ENCODE measurements around the gene DDX27. TPM values are rescaled to one million over a fixed set of nuclear protein-coding genes. Genes with fewer than 3 reads are reported as not detected.

The DDX27 gene
- total and polyA plus RNA-seq, 2 of the 8 experiments (the other 6 are each of a cell fraction or from before 2014, with no cell fraction given), result 42.7 to 51.0 TPM

DNA sequence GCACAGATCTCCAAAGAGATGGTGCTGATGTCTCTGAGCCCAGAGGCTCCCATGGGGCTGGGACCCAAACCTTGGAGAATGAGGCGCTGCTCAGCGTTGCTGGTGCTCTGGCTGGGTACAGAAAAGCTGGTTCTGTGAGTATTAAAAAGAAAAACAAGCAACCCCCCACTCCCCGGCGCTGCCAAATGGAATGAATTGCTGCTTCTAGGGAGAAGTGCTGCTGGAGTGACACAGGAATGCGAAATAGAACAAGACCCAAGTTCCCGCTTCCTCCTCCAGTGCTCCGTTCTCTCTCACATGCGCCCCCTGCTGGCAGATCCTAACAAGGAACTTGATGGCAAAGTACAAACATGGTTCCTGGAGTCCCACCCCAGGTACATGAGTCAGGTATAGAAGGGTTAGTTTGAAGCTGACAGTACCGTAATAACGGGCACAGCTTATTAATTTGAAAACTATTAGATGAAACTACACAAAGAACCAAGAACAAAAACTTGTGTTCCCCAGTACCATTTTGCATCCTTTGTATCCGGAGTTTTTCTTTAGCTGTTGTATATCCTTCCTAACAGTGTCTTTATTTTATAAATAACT is 2.1 kb upstream of the DDX27 start (continued):
- TF ChIP-seq RBBP5 (IDR thresholded peaks at IDR 0.05; ENCODE audit: borderline replicate concordance, low read depth, low read length), result no peak
- TF ChIP-seq MAFK (IDR thresholded peaks at IDR 0.05; ENCODE audit: low read depth, low read length), result no peak
- no peak for TF ChIP-seq SIN3A (conservative IDR thresholded peaks at IDR 0.05 in 1 of 2, IDR thresholded peaks at IDR 0.05 in 1 of 2; ENCODE audit: low read depth in 1 of 2, low read length in 2 of 2)
- TF ChIP-seq CEBPB (IDR thresholded peaks at IDR 0.05; ENCODE audit: low read depth, low read length), result no peak
- TF ChIP-seq GTF2F1 (IDR thresholded peaks at IDR 0.05; ENCODE audit: borderline replicate concordance, low read depth, low read length), result no peak
- TF ChIP-seq, protein P1, sequence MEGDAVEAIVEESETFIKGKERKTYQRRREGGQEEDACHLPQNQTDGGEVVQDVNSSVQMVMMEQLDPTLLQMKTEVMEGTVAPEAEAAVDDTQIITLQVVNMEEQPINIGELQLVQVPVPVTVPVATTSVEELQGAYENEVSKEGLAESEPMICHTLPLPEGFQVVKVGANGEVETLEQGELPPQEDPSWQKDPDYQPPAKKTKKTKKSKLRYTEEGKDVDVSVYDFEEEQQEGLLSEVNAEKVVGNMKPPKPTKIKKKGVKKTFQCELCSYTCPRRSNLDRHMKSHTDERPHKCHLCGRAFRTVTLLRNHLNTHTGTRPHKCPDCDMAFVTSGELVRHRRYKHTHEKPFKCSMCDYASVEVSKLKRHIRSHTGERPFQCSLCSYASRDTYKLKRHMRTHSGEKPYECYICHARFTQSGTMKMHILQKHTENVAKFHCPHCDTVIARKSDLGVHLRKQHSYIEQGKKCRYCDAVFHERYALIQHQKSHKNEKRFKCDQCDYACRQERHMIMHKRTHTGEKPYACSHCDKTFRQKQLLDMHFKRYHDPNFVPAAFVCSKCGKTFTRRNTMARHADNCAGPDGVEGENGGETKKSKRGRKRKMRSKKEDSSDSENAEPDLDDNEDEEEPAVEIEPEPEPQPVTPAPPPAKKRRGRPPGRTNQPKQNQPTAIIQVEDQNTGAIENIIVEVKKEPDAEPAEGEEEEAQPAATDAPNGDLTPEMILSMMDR (IDR thresholded peaks at IDR 0.05; ENCODE audit: control extremely low read depth in 1 of 3, insufficient read depth in 1 of 3, low read depth in 1 of 3, low read length in 3 of 3), result peak; percentile 81 to 95 (median 85)
- no peak for TF ChIP-seq KDM4A (IDR thresholded peaks at IDR 0.05; ENCODE audit: low read depth, low read length, severe bottlenecking)
- 0 out of 2 replicates have a peak, but pooled peaks have one; percentile 11 for TF ChIP-seq CREB1 (IDR thresholded peaks at IDR 0.05)
- peak; percentile 80 for TF ChIP-seq TEAD4 (IDR thresholded peaks at IDR 0.05; ENCODE audit: low read depth, low read length)
- no peak; a peak in 1 of 3 replicates for TF ChIP-seq POLR2A (IDR thresholded peaks at IDR 0.05; ENCODE audit: control extremely low read depth in 1 of 2, low read depth in 2 of 2, low read length in 2 of 2)
- TF ChIP-seq SIRT6 (IDR thresholded peaks at IDR 0.05; ENCODE audit: low read length), result no peak
- TF ChIP-seq HDAC2 (IDR thresholded peaks at IDR 0.05; ENCODE audit: borderline replicate concordance in 1 of 2, low read depth in 2 of 2, low read length in 2 of 2), result 0 out of 4 replicates have a peak, but pooled peaks of 1 of the 2 experiments have one; percentile 23
- peak; percentile 81 for TF ChIP-seq YY1 (IDR thresholded peaks at IDR 0.05; ENCODE audit: low read depth, low read length)
- TF ChIP-seq TAF7 (optimal IDR thresholded peaks at IDR 0.05; ENCODE audit: borderline replicate concordance, low read depth, low read length), result peak; percentile 37
- no peak for TF ChIP-seq JUND (IDR thresholded peaks at IDR 0.05; ENCODE audit: low read length)
- TF ChIP-seq CHD2 (IDR thresholded peaks at IDR 0.05; ENCODE audit: low read length), result no peak

Data from H1 (cell line).